Heart left ventricle (tissue), 13 donors: Measurements from ENCODE around the gene CAND2.

ENCODE experiments used
- POLR2A ChIP-seq, 2 donors: fragments of 450-650 bp; IDR thresholded peaks; one replicate each; pipeline ENCODE4 v1.6.1; 2017; ENCODE audit warnings: antibody characterized with exemption in 2 of 2, mild to moderate bottlenecking in 2 of 2, moderate library complexity in 2 of 2
- TF ChIP-seq, protein P1 (sequence below), 12 donors: fragments of 200-600 bp; sonication (generic) in 4 of 12; IDR thresholded peaks; one replicate each; pipeline versions ENCODE4 v1.5.0 to v1.8.0; 2018 to 2022; ENCODE audit warnings: antibody characterized with exemption in 12 of 12, mild to moderate bottlenecking in 5 of 12
- donor health status: ischemic (EF 13 %, LVEDD 7.1; RV severe dilation, severe dysfunction).
- donor health status: DM: no; HTN: yes; CAD: no.
- donor health status: DM: no; HTN: no; CAD: no.
- donor health status: ischemic (EF 25% LVEDD 6.9; RV normal size, moderate dysfunction).
- donor health status: ischemic (EF 25% LVEDD 5.7; RV mildly dilated, moderate dysfunction).
- donor health status: ischemic (EF 35%, LVEDD 5.7; RV mildly dilated, moderate dysfunction).
- donor health status: nonischemic (EF 11% LVEDD 7.7; RV severe dilation, severe dysfunction).
- donor health status: DM: yes; HTN: yes; CAD: no.
- donor health status: PGD.
- donor health status: ischemic (EF 29% LVEDD 5.4; RV normal size, mild dysfunction).
- donor health status: nonischemic (EF 23%, LVEDD 6.1; RV moderate dilation, normal function).

DNA sequence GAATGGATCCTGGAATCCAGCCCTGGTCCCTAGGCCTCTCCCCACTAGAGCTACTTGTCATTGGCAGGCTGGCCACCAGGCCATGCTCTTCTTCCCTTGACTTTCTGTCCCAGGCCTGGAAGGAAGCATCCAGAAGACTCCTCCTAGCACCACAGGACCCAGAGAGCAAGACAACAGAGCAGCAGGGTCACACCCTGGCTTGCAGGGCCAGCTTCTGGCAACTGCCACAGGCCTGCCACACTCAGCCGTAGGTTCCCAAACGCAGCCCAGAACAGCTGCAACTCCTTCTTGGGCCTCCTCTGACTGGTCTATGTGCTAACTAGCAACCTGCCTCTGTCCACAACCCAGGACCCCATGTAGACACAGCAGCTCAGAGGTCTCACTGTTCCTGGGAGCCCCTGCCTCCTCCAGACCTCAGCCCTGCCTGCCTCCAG, 81.7 kb downstream of the CAND2 start:
- TF ChIP-seq, protein P1, sequence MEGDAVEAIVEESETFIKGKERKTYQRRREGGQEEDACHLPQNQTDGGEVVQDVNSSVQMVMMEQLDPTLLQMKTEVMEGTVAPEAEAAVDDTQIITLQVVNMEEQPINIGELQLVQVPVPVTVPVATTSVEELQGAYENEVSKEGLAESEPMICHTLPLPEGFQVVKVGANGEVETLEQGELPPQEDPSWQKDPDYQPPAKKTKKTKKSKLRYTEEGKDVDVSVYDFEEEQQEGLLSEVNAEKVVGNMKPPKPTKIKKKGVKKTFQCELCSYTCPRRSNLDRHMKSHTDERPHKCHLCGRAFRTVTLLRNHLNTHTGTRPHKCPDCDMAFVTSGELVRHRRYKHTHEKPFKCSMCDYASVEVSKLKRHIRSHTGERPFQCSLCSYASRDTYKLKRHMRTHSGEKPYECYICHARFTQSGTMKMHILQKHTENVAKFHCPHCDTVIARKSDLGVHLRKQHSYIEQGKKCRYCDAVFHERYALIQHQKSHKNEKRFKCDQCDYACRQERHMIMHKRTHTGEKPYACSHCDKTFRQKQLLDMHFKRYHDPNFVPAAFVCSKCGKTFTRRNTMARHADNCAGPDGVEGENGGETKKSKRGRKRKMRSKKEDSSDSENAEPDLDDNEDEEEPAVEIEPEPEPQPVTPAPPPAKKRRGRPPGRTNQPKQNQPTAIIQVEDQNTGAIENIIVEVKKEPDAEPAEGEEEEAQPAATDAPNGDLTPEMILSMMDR (IDR thresholded peaks at IDR 0.05): no peak
- no peak for TF ChIP-seq POLR2A (IDR thresholded peaks at IDR 0.05)
